Stomach (tissue), 9 donors: ENCODE measurements around the gene ADH5. TPM values are rescaled to one million over a fixed set of nuclear protein-coding genes. Genes with fewer than 3 reads are reported as not detected.
"Not testable (repeated sequence)": the region's sequence is repeated elsewhere in the genome, so short reads cannot be mapped to it uniquely, and the experiment has no call there.

Source experiments
- DNase-seq, 2 donors: peaks; one replicate each; pipeline versions ENCODE4 v3.0.0 to v3.0.0-alpha.2; 2013 to 2019
- H3K27ac ChIP-seq, 5 donors: fragments of 200-600 bp in 4 of 5; sonication (generic) in 4 of 5; one replicate each; pipeline ENCODE4 v1.5.1; 2013 to 2019; ENCODE audit warnings: mild to moderate bottlenecking in 1 of 5, moderate library complexity in 1 of 5
- H3K27me3 ChIP-seq, 3 donors: fragments of 200-600 bp; sonication (generic); one replicate each; pipeline ENCODE4 v1.5.1; 2017 to 2019; ENCODE audit warnings: mixed run types in 1 of 3
- H3K36me3 ChIP-seq, 4 donors: fragments of 200-600 bp; sonication (generic); 1 replicate in 3 of 4; 2 replicates in 1 of 4; pipeline ENCODE4 v1.5.1; 2016 to 2019
- H3K4me1 ChIP-seq, 4 donors: fragments of 200-600 bp; sonication (generic); one replicate each; pipeline ENCODE4 v1.5.1; 2016 to 2019
- H3K4me3 ChIP-seq, 4 donors: fragments of 200-600 bp; sonication (generic) in 3 of 4; one replicate each; pipeline ENCODE4 v1.5.1; 2016 to 2019; ENCODE audit warnings: mild to moderate bottlenecking in 1 of 4
- H3K9me3 ChIP-seq, 4 donors: fragments of 200-600 bp; sonication (generic); one replicate each; pipeline ENCODE4 v1.5.1; 2016 to 2019
- EP300 ChIP-seq: sonication (generic); formaldehyde crosslinking; IDR thresholded peaks from one replicate; pipeline ENCODE4 v1.6.1; 2017; ENCODE audit warnings: antibody characterized with exemption
- POLR2A ChIP-seq, 4 donors: fragments of 450-650 bp; IDR thresholded peaks; one replicate each; pipeline ENCODE4 v1.6.1; 2016; ENCODE audit warnings: antibody characterized with exemption in 4 of 4, control low read depth in 2 of 4, mild to moderate bottlenecking in 1 of 4, moderate library complexity in 1 of 4
- POLR2AphosphoS5 ChIP-seq, 3 donors: sonication (generic); formaldehyde crosslinking; IDR thresholded peaks; one replicate each; pipeline ENCODE4 v1.6.1; 2016; ENCODE audit warnings: antibody characterized with exemption in 3 of 3
- WGBS, 5 donors: extraction: QIAGEN DNeasy Blood & Tissue Kit in 3 of 5; methylation state at CpG; one replicate each; pipeline versions ENCODE4 v1.1.5 to v1.1.7; 2013 to 2018; 5-methylcytosine and 5-hydroxymethylcytosine counted together
- intact Hi-C: fragments of 100-400 bp; cut with DNase I; formaldehyde crosslinking; loops from one replicate; pipeline ENCODE4 v1.15.1; 2023; ENCODE audit warnings: low total_unique reads
- polyA plus RNA-seq, 3 donors: library from polyadenylated mRNA; stranded (reverse); fragments of 200-250 nt; gene quantifications; one replicate each; pipeline ENCODE4 v1.2.3, GENCODE V29; 2013
- total RNA-seq, 5 donors: library from RNA; depleted of rRNA; stranded (reverse); fragments of >200 nt; gene quantifications; one replicate each; pipeline versions ENCODE4 v1.1.0 to v1.2.3, GENCODE V29; 2014 to 2016
- TF ChIP-seq, protein P1 (sequence below), 7 experiments: fragments of 450-650 bp in 4 of 7; fragments of 200-600 bp in 3 of 7; sonication (generic) in 3 of 7; IDR thresholded peaks; one replicate each; pipeline ENCODE4 v1.5.1; 2016 to 2019; ENCODE audit warnings: antibody characterized with exemption in 7 of 7, control low read depth in 2 of 7, mild to moderate bottlenecking in 1 of 7
- donor health status: healthy with polysubstance abuse.
- donor health status: Bipolar disorder and iron deficiency.
- donor health status: healthy.

The ADH5 gene
- total and polyA plus RNA-seq, 8 donors: 63.0 to 162 (median 136) TPM

DNA sequence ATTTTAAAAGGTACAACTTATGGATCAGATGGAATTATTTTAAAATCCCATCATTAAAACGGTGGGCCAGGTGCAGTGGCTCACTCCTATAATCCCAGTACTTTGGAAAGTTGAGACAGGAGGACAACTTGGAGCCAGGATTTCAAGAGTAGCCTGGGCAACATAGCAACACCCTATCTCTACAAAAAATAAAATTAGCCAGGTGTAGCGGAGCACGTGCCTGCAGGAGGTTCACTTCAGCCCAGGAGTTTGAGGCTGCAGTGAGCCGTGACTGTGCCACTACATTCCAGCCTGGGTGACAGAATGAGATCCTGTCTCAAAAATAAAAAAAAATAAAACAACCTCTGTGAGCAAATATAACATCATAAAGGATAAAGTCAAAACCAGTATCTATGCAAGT lies 11.4 kb downstream of the ADH5 start:
- TF ChIP-seq POLR2A (IDR thresholded peaks at IDR 0.05) (no peak), POLR2AphosphoS5 (IDR thresholded peaks at IDR 0.05) (no peak), EP300 (no peak)
- TF ChIP-seq, protein P1, sequence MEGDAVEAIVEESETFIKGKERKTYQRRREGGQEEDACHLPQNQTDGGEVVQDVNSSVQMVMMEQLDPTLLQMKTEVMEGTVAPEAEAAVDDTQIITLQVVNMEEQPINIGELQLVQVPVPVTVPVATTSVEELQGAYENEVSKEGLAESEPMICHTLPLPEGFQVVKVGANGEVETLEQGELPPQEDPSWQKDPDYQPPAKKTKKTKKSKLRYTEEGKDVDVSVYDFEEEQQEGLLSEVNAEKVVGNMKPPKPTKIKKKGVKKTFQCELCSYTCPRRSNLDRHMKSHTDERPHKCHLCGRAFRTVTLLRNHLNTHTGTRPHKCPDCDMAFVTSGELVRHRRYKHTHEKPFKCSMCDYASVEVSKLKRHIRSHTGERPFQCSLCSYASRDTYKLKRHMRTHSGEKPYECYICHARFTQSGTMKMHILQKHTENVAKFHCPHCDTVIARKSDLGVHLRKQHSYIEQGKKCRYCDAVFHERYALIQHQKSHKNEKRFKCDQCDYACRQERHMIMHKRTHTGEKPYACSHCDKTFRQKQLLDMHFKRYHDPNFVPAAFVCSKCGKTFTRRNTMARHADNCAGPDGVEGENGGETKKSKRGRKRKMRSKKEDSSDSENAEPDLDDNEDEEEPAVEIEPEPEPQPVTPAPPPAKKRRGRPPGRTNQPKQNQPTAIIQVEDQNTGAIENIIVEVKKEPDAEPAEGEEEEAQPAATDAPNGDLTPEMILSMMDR (IDR thresholded peaks at IDR 0.05): no peak
- Histone ChIP-seq H3K36me3 (peaks cover 49 to 100% (median 100%) of the 10 kb centered on the region in 4 donors), H3K4me1 (peaks cover 0 to 22% (median 6%) of the 10 kb centered on the region in 4 donors), H3K27ac (no peak overlapping the region), H3K4me3 (no peak overlapping the region), H3K9me3 (no peaks in the 10 kb centered on the region), H3K27me3 (no peaks in the 10 kb centered on the region)
- intact Hi-C loops: no loop called here
- no peak for DNase-seq
- 82 to 93% (median 85%) methylated on average over 4 of the region's 4 CpGs for WGBS, 5 donors

DNA sequence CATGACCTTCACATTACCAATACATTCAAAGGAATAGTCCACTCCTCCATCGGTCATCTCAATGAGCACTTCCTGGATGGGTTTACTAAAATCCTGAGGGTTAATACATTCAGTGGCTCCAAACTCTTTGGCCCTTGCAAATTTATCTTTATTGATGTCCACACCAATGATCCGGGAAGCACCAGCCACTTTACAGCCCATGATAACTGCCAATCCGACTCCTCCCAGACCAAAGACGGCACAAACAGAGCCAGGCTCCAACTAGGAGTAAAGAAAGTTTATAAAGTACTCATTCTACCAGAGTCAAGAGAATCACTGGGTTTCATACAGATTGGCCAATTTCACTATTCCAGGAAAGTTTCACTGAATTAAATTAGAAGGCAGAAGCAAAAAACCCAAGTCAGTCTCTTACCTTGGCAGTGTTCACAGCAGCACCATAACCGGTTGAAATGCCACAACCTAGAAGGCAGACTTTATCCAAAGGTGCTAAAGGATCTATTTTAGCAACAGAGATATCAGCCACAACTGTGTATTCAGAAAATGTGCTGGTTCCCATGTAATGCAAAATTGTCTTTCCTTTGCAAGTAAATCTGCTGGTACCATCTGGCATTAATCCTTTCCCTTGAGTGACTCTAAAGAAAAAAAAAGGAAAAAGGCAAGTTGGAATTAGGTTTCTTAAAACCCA lies 12.2 kb downstream of the ADH5 start:
- Histone ChIP-seq H3K27me3 (no peaks in the 10 kb centered on the region), H3K9me3 (no peaks in the 10 kb centered on the region), H3K27ac (no peak overlapping the region), H3K36me3 (peaks cover 51 to 100% (median 100%) of the 10 kb centered on the region in 4 donors), H3K4me1 (peaks cover 0 to 19% (median 5%) of the 10 kb centered on the region in 4 donors), H3K4me3 (no peak overlapping the region)
- no peak for DNase-seq
- 90 to 98% (median 96%) methylated on average over 5 of the region's 5 CpGs for WGBS, 5 donors
- TF ChIP-seq POLR2AphosphoS5 (IDR thresholded peaks at IDR 0.05) (no peak), POLR2A (IDR thresholded peaks at IDR 0.05) (no peak)
- intact Hi-C loops: no loop called here

DNA sequence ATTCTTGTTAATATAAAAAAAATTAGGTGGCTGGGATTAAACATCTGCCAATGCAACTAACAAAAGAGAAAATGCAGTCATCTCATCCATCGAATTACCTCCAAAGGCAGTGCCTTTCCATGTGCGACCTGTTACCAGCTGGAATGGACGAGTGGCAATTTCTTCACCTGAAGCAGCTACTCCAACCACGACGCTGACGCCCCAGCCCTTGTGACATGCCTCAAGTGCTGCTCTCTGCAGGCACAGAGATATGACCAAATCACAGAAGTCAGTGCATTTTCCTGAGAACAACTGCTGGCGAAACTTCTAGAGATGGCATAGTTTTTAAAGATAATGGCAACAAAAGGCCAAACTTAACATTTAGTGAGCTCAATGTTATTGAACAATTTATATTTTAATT lies 13.8 kb downstream of the ADH5 start:
- H3K27me3 ChIP-seq: no peaks in the 10 kb centered on the region
- TF ChIP-seq POLR2A (IDR thresholded peaks at IDR 0.05) (no peak), EP300 (no peak), POLR2AphosphoS5 (IDR thresholded peaks at IDR 0.05) (no peak)
- TF ChIP-seq, protein P1 (IDR thresholded peaks at IDR 0.05): no peak
- intact Hi-C loops: no loop called here
- H3K9me3 ChIP-seq: no peaks in the 10 kb centered on the region
- peaks cover 43 to 100% (median 97%) of the 10 kb centered on the region in 4 donors for H3K36me3 ChIP-seq
- H3K4me3 ChIP-seq: no peak overlapping the region
- 92 to 96% (median 95%) methylated on average over 7 of the region's 7 CpGs for WGBS, 5 donors
- no peak for DNase-seq
- no peak overlapping the region for H3K27ac ChIP-seq
- H3K4me1 ChIP-seq: peaks cover 0 to 13% (median 5%) of the 10 kb centered on the region in 4 donors

DNA sequence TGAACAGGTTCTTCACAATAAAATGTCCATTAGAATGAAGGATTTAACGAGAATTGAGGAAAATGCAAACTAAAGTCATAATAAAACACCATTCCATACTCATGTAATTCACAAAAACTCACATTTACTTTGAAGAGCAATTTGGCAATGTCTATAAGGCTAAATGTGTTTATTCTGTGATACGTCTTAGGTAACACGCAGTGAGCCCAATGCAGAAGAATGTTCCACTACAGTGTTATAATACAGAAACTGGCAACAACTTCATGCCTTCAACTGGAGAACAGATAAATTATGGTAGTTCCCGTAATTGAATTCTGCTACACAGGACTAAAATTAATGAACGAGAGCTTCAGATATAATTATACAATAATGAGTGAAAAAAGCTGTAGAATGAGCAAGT lies 17.4 kb downstream of the ADH5 start:
- Histone ChIP-seq H3K4me3 (no peak overlapping the region), H3K4me1 (peaks cover 0 to 11% (median 2%) of the 10 kb centered on the region in 4 donors), H3K9me3 (no peaks in the 10 kb centered on the region), H3K27me3 (no peaks in the 10 kb centered on the region), H3K27ac (peak overlapping the region in 1 of 5 donors; percentile 70), H3K36me3 (peaks cover 37 to 81% (median 77%) of the 10 kb centered on the region in 4 donors)
- 80 to 93% (median 87%) methylated on average over 5 of the region's 5 CpGs for WGBS, 5 donors
- intact Hi-C loops: no loop called here
- TF ChIP-seq POLR2AphosphoS5 (IDR thresholded peaks at IDR 0.05) (peak in 2 of 3 donors; percentile 17 to 67), POLR2A (IDR thresholded peaks at IDR 0.05) (no peak)
- DNase-seq: no peak

DNA sequence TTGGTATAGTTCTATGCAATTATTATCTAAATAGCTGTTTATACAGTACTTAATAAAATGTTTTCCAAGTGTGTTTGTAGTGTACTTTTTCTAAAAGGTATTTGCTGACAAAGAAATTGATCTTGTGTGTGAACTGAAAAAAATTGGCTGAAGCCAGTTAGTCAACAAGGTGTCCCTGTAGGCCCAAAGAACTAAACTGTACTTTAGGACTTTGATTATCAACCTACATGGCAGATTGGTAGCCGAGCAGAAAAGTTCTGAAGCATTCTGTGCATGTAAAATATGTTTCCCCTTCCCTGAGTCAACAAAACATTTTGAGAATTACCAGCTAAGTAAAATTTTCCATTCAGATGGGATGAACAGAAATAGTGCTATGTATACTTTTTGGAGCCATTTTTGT lies 21.0 kb downstream of the ADH5 start:
- Histone ChIP-seq H3K4me3 (no peak overlapping the region), H3K9me3 (no peaks in the 10 kb centered on the region), H3K27ac (no peak overlapping the region), H3K27me3 (no peaks in the 10 kb centered on the region), H3K4me1 (peaks cover 0 to 11% (median 2%) of the 10 kb centered on the region in 4 donors), H3K36me3 (peaks cover 12 to 54% (median 46%) of the 10 kb centered on the region in 4 donors)
- TF ChIP-seq POLR2AphosphoS5 (IDR thresholded peaks at IDR 0.05) (no peak), EP300 (no peak), POLR2A (IDR thresholded peaks at IDR 0.05) (no peak)
- TF ChIP-seq, protein P1 (IDR thresholded peaks at IDR 0.05): no peak
- DNase-seq: no peak
- 33 to 60% (median 44%) methylated on average over 1 of the region's 1 CpG for WGBS, 5 donors
- intact Hi-C loops: no loop called here

DNA sequence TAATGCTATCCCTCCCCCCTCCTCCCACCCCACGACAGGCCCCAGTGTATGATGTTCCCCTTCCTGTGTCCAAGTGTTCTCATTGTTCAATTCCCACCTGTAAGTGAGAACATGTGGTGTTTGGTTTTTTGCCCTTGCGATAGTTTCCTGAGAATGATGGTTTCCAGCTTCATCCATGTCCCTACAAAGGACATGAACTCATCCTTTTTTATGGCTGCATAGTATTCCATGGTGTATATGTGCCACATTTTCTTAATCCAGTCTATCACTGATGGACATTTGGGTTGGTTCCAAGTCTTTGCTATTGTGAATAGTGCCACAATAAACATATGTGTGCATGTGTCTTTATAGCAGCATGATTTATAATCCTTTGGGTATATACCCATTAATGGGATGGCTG lies 23.1 kb downstream of the ADH5 start:
- H3K27ac ChIP-seq, intact Hi-C loops, DNase-seq, H3K9me3 ChIP-seq, H3K27me3 ChIP-seq, H3K4me3 ChIP-seq: not testable (repeated sequence)
- H3K4me1 ChIP-seq: peaks cover 0 to 11% (median 2%) of the 10 kb centered on the region in 4 donors
- peaks cover 11 to 53% (median 42%) of the 10 kb centered on the region in 4 donors for H3K36me3 ChIP-seq
- WGBS, 5 donors: 100% methylated on average over 1 to 2 of the region's 2 CpGs
